NCI-H460 (cell line): ENCODE results near the gene PHKA1. TPM values are rescaled to one million over a fixed set of nuclear protein-coding genes. Genes with fewer than 3 reads are reported as not detected.
"Not testable (repeated sequence)": the region's sequence is repeated elsewhere in the genome, so short reads cannot be mapped to it uniquely, and the experiment has no call there.

Source experiments
- DNase-seq: peaks from one replicate; pipeline ENCODE4 v3.0.0-alpha.2; 2016; ENCODE audit warnings: low read depth; ENCODE audit errors: extremely low read depth
- total RNA-seq: library from RNA; depleted of rRNA; stranded (reverse); fragments of >200 nt; shearing (Covaris generic); gene quantifications from 2 replicates; pipeline ENCODE4 v1.2.3, GENCODE V29; 2014

The PHKA1 gene
- total RNA-seq, 1 experiment from 2014 or later: 29.1 TPM

DNA sequence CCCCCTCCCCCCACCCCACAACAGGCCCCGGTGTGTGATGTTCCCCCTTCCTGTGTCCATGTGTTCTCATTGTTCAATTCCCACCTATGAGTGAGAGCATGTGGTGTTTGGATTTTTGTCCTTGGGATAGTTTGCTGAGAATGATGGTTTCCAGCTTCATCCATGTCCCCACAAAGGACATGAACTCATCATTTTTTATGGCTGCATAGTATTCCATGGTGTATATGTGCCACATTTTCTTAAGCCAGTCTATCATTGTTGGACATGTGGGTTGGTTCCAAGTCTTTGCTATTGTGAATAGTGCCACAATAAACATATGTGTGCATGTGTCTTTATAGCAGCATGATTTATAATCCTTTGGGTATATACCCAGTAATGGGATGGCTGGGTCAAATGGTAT lies 40.2 kb downstream of the PHKA1 start:
- DNase-seq: not testable (repeated sequence)

DNA sequence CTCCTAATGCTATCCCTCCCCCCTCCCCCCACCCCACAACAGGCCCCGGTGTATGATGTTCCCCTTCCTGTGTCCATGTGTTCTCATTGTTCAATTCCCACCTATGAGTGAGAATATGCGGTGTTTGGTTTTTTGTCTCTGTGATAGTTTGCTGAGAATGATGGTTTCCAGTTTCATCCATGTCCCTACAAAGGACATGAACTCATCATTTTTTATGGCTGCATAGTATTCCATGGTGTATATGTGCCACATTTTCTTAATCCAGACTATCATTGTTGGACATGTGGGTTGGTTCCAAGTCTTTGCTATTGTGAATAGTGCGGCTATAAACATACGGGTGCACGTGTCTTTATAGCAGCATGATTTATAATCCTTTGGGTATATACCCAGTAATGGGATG lies 44.6 kb downstream of the PHKA1 start:
- not testable (repeated sequence) for DNase-seq

DNA sequence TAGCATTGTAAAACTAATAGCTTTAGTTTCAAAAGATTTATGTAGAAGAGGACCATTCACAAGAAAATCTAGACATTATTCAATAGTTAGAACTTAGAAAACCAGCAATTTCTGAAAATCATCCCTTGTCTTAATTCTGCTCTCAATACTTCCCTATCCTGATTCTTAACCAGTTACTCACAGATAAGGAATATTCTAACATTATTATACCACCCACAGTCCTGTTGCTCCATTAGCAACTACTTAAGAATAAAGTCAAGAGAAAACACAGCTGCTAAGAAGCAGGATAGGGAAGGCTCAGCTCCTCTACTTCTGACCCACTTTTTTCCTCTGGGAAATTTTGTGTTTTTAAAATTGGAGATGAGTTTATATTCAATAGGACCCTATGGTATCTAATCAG lies 47.7 kb downstream of the PHKA1 start:
- DNase-seq: no peak

DNA sequence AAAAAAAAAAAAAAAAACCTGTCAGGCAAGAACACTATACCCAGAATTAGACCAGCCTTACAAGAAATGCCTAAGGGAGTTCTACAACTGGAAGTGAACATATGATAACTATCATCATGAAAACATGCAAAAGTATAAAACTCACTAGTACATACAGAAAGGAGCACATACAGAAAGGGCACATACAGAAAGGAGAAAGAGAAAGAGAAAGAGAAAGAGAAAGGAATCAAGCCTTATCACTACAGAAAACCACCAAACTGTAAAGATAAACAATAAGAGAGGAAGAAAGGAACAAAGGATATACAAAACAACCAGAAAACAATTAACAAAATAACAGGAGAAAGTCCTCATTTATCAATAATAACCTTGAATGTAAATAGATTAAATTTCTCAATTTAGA lies 50.4 kb downstream of the PHKA1 start:
- DNase-seq: no peak

DNA sequence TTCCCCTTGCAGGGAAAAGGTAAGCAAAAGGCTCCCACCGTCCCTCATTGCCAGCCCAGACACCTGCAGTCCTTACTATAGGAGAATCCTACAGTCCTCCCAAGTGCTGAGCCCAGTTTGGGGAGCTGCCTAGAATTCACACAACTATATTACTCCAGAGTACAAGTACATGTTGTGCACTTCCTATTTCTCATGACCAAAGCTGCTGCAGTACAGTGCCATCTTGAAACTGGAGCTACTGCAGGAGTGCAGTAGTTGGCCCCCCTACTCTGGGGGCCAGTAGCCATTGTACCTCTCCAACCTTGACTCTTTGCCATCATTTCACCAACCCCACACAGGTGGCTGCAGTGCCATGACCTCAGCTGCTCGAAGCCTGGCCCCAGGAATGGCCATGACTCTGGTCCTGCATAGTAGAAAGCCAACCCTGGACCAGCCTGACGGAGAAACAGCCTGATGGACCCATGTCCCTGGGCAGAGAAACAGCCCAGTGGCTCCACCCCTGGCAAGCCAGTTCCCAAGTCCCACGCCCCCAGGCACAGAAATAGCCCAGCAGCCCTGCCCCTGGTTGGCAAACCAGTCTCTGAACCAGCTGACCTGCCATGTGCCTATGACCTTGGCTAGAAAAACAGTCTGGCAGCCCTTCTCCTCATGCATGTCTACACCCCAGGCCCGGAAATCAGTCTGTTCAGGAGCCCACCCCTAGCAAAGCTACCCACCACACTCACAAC lies 51.9 kb downstream of the PHKA1 start:
- no peak for DNase-seq

DNA sequence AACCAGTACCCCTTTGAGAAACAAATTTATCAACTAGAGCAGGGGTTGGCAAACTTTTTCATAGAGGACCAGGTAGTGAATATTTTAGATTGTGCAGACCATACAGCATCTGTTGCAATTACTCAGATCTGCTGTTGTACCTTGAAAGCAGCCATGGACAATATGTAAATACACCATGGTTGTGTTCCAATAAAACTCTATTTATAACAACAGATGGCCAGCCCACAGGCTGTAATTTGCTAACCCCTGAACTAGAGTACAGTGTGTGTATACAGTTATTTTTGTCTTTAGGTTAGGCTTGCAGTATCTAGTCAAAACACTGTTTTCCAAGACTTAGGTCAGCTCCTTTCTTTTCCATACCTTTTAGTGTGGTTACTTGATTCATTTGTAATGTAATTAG lies 54.4 kb downstream of the PHKA1 start:
- DNase-seq: no peak

DNA sequence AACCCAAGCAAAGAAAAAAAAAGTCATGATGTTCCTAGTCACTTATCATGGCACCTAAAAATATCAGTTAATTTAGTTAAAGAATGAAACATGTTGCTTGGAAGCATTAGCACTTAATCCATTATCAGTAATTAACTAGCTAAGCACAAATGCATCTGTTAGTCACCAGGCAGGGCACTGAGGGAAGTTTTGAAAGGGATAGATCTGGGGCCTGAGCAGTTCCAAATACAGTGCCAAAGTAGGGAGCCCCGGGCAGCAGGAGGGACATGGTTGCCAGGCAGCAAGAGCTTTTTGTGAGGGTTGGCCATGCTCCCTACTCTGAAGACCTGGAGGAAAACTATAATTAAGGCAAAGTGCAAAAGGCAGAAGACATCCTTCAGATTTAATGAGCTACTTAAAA lies 62.0 kb downstream of the PHKA1 start:
- no peak for DNase-seq

DNA sequence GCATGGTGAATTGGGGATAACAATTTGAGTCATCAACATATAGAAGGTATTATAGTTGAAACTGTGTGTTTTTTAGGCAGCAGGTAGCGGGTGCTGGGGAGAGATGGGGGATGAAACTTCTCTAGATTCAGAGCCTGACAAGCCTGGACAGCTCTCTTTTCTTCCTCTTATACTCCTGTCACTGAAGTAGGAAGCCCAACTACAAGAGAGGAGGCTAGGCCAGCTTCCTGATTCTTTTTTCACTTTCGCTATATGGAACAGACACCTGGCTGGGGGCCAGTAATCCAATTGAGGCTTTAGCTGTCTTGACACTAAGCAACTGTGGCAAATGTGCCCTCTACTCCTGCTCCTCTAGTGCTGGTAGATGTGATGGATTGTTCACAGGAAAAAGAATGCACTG lies 69.2 kb downstream of the PHKA1 start:
- no peak for DNase-seq

DNA sequence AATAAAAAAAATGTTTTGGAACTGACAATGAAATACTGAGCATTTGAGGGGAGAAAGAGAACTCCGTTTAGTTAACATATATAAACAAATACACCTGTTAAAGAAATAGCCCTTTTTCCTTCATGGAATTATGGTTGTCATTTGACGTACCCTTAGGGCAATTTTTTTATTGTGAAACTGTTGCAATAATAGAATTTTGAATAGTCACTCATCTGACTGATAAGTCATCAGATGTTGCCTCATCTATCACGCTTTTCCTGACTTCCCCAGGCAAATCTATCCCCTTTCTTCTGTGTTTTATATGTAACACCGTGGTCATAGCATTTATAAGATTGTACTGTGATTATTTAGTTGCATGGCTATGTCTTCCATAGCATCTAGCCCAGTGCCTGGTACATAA lies 72.5 kb downstream of the PHKA1 start:
- no peak for DNase-seq

DNA sequence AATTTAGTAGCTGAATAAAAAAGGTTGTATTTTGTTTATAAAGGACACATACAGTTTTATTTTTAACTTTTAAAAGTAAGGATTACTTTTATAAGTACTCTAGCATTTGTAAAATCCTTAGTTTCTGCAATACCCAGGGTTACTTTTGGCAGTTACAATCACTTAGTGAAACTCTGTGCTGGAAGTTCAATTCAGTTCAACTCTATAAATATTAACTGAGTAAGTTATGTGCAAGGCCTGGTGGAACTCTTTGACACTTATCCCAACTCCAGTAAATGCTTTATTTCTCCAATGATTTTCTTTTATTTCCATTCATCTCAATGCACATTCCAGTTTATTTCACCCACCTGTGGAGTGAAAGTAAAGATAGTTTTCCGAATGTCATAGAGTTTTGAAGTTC lies 78.2 kb downstream of the PHKA1 start:
- no peak for DNase-seq

DNA sequence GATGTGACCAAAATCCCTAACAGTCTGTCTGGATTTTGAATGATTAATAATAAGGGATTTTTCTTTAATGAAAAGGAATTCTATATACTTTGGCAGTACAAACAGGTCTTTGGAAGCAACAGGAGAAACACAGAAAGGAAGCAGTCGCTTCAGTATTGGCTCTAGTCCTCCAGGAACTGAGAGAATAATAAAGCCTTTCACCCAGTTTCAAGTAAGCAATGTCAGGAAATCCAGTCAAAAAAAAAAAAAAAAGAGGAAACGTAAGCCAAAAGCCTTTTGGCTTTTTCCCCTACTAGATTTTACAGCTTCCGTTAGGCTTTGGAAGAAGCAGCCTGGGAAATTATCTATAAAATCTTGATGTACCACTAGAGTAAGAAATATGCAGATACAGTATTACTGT lies 79.8 kb downstream of the PHKA1 start:
- no peak for DNase-seq

DNA sequence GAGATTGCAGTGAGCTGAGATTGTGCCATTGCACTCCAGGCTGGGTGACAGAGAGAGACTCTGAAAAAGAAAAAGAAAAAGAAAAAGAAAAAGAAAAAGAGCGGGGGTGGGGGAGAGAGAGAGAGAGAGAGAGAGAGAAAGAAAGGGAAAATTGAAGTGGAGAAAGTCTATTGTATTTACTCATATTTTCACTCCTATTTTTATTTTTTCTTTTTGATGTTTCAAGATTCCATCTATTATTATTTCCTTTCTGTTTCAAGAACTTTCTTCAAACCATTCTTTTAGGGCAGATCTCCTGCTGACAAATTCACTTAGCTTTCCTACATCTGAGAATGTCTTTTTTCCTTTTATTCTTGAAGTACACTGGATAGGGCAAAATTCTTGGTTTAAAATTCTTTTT lies 83.9 kb downstream of the PHKA1 start:
- no peak for DNase-seq

DNA sequence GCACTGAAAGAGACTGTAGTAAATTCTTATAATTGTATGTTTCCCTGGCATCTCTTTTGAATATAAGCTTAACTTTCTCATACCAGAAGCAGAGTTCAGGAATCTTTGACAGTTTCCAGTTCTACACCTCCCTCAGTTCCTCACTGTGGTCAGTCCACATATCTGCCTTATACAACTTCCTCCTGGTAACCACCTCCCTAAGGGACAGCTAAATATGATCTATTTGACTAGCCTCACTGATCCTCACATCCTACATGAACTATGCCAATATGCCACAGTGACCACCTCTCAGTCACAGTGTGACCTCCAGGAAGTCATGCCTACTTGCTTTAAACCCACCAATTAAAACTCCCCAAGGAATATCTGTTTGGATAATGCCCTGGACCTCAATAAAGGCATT lies 89.9 kb downstream of the PHKA1 start:
- DNase-seq: no peak

DNA sequence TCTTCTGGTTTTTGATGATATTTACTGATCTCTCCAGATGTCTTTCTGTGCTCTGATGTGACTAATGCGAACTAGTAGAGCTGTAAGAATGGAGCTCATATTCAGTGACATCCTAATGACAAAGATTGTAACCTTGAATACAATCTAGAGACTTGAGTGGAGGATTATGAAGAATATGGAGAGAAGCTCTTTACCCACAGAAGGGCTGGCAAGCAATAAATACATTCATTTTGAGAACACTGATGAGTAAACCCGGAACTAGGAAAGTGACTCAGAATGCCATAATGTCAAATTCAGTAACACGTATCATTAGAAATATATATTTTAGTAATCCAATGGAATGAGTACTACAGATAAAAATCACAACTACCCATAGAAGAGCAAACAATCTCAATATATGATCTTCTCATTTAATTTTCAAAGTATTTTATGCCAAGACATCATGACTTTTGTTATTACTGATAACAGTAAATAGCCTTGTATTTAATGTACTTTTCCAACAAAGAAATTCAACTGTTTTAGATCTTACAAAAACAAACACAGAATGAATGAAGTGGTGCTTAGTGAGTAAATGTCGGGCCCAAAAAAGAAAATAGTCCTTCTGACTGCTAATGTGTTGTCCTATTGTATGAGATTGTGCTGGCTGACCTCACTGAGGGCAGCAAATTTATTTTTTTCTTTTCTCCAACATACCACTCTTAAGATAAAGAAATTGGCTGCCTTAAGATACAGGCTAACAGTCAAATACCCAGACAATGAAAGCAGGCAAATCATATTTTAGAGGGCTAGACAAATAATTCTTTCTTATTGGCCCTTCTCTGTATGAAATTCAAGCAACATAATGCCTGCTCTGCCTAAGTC lies 92.3 kb downstream of the PHKA1 start:
- DNase-seq: peak; percentile 49

DNA sequence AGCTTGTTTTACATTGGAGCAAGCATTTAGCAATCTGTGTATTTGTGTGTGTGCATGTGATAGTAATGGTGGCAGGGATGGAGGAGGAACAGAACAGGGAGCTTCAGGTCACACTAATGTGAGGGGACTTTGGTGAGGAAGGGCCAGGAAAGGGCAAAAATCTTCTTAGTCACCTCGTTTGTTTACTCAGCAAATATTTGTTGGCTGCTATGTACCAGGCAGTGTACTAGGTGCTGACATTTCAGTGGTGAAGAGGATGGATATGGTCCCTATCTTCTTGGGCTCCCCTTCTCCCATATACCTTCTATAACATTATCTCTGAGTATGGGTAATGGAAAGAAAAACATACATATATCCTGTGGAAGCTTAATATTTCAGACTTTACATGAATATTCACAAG lies 92.9 kb downstream of the PHKA1 start:
- peak; percentile 25 for DNase-seq

DNA sequence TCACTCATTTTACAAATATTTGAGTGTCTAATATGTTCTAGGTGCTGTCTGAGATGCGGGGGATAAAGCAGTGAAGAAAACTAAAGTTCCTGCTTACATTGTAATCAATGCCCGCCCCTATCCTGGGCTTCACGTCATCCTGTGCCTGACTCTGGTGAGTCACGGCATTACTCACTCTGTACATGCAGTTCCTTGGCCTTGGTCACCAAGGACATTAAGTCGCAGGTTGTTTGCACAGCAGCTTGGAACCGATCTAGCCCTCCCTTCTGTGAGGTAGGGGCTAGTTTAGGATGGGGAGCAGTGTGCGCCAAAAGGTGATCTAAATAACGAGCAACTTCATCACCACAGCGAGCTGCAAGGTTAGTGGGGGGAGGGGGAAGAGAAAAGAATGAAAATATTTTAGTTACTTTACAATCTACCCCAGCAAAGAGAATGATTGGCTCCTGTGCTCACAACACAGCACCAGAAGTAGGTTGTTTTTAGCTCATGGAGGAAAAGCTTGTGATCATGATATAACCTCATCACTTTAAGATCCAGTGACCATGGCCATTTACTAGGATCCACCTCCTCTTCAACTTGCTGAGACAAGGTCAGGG lies 93.5 kb downstream of the PHKA1 start:
- peak; percentile 83 for DNase-seq

DNA sequence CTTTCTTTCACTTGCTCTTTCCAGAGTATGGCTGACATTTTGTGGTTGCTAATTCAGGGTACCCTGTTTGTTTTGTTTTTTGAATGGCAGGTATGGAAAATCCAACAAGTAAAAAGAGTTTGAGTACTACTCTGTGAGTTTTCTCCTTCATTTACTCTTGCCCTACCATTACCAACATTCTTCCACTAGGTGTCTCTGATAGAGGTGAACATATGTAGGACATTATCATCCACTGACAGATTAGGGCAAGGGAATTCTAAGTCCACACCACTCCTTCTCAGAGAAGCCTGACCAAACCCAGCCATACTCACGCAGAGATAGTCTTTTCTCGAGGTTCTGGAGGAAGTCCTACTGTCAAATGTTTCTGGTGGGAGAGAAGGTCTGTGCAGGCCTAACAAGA lies 104.8 kb downstream of the PHKA1 start:
- peak; percentile 7 for DNase-seq

DNA sequence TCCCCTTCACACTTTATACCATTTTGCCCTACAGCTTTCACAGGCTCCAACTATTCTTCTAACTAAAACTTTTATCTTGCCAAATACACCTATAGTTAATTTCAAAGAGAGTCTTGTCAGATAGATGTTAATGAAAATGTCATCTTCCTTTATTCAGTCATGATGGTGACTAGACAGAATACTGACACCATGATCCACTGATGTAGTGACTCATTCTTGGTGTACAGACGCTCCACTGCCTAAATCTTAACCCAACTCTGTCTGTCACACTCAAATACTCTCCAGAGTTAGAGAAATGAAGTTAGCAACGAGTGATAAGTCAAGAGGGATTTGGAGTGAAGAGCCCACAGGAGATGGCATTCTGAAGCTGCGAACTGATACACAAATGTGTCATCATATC lies 109.4 kb downstream of the PHKA1 start:
- no peak for DNase-seq

DNA sequence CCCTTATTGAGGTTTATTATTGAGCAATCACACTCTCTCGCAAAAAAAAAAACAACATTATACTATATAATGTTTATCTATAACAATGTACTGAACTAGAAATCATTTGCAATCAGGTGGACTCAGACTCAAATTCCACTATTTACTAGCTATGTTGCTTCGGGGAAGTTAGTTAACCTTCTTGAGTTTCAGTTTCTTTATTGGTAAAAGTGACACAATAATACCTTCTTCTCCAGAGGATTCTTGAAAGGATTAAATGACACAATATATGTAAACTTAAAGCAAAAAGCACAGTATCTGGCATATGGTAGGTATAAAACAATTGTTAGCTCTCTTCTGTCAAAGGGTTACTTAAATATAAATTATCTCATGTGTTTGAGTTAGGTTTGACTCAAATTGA lies 110.0 kb downstream of the PHKA1 start:
- DNase-seq: no peak

DNA sequence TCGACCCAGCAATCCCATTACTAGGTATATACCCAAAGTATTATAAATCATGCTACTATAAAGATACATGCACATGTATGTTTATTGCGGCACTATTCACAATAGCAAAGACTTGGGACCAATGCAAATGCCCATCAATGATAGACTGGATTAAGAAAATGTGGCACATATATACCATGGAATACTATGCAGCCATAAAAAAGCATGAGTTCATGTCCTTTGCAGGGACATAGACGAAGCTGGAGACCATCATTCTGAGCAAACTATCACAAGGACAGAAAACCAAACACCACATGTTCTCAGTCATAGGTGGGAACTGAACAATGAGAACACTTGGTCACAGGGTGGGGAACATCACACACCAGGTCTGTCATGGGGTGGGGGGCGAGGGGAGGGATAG lies 123.1 kb downstream of the PHKA1 start:
- not testable (repeated sequence) for DNase-seq

DNA sequence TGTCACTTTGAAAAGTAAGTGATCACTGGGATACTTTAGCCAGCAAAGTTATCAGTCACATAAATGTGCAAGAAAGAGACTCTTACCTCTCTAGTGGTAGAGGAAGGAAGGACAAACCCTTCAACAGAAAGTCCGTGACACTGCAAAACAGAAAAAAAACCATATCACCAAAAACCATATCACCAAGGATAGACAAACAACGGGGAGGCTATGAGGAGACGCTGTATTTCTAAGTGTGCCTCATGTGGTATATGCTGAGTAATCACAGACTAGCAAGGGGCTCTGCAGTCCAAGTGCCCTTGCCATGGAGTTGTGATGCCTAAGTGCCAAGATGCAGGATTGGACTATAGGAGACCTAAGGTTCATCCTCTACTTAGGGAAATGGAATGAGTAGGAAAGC lies 129.9 kb downstream of the PHKA1 start:
- DNase-seq: no peak
